SK-N-SH (cell line): ENCODE results near the gene PIP5K1B. TPM values are rescaled to one million over a fixed set of nuclear protein-coding genes. Genes with fewer than 3 reads are reported as not detected.

Source experiments
- CTCF ChIA-PET: fragments of 300-600, 350-600 bp; formaldehyde crosslinking; extraction: SDS; loops from one replicate; lab custom pipeline; 2021; lab: Yijun Ruan, JAX
- POLR2A ChIA-PET: fragments of 350-600 bp; sonication (Branson Sonifier 250); formaldehyde crosslinking; extraction: SDS; loops from one replicate; lab custom pipeline; 2020; ENCODE audit warnings: antibody characterized with exemption, inconsistent platforms; lab: Yijun Ruan, JAX
- DNase-seq: peaks from one replicate; pipeline ENCODE4 v3.0.0; 2012
- H2AFZ ChIP-seq: fragments of 200-600 bp; sonication (generic); 2 replicates; pipeline ENCODE4 v1.8.1; 2016; ENCODE audit warnings: antibody characterized with exemption, mild to moderate bottlenecking, low read depth
- H3F3A ChIP-seq: fragments of 200-600 bp; sonication (generic); replicated peaks from 2 replicates; pipeline ENCODE3; 2016; ENCODE audit warnings: antibody characterized with exemption, mild to moderate bottlenecking; ENCODE audit not compliant: insufficient read depth
- H3K27ac ChIP-seq, 2 experiments: fragments of 200-500 bp in 1 of 2; fragments of 200-600 bp in 1 of 2; sonication (Bioruptor generic) in 1 of 2; sonication (generic), shearing (Covaris generic) in 1 of 2; 2 replicates each; pipeline versions ENCODE4 v1.5.1 to v1.6.1; 2014 to 2016; ENCODE audit warnings: low read depth in 2 of 2, inconsistent platforms in 1 of 2, low read length in 1 of 2, mild to moderate bottlenecking in 1 of 2, mixed read lengths in 1 of 2
- H3K27me3 ChIP-seq: fragments of 200-600 bp; sonication (generic), shearing (Covaris generic); 2 replicates; pipeline ENCODE4 v1.6.1; 2016; ENCODE audit warnings: mixed run types; ENCODE audit not compliant: insufficient read depth
- H3K36me3 ChIP-seq, 2 experiments: fragments of 200-500 bp in 1 of 2; fragments of 200-600 bp in 1 of 2; sonication (Bioruptor generic) in 1 of 2; sonication (generic) in 1 of 2; replicated peaks in 1 of 2; 2 replicates each; pipeline versions ENCODE3 to v1.5.1; 2014 to 2016; ENCODE audit warnings: low read length in 1 of 2, mild to moderate bottlenecking in 1 of 2; ENCODE audit not compliant: insufficient read depth in 2 of 2, control insufficient read depth in 1 of 2
- H3K4me1 ChIP-seq, 2 experiments: fragments of 200-500 bp in 1 of 2; fragments of 200-600 bp in 1 of 2; sonication (Bioruptor generic) in 1 of 2; sonication (generic), shearing (Covaris generic) in 1 of 2; 2 replicates each; pipeline versions ENCODE4 v1.5.1 to v1.6.1; 2014 to 2016; ENCODE audit warnings: low read depth in 1 of 2, low read length in 1 of 2, mixed run types in 1 of 2; ENCODE audit not compliant: insufficient read depth in 2 of 2, control insufficient read depth in 1 of 2
- H3K4me2 ChIP-seq: fragments of 200-600 bp; sonication (generic), shearing (Covaris generic); 2 replicates; pipeline ENCODE4 v1.6.1; 2017; ENCODE audit warnings: mixed run types
- H3K4me3 ChIP-seq, 2 experiments: fragments of 200-500 bp in 1 of 2; fragments of 200-600 bp in 1 of 2; sonication (Bioruptor generic) in 1 of 2; sonication (generic), shearing (Covaris generic) in 1 of 2; 2 replicates each; pipeline versions ENCODE4 v1.5.1 to v1.8.1; 2014 to 2016; ENCODE audit warnings: low read depth in 2 of 2, inconsistent platforms in 1 of 2, low read length in 1 of 2, mild to moderate bottlenecking in 1 of 2, mixed read lengths in 1 of 2, moderate library complexity in 1 of 2
- H3K79me2 ChIP-seq: fragments of 200-600 bp; sonication (generic); 2 replicates; pipeline ENCODE4 v1.8.1; 2017; ENCODE audit warnings: mild to moderate bottlenecking; ENCODE audit not compliant: insufficient read depth
- H3K9ac ChIP-seq: fragments of 200-600 bp; sonication (generic); 2 replicates; pipeline ENCODE4 v1.6.1; 2017; ENCODE audit warnings: mixed run types
- H3K9me2 ChIP-seq: fragments of 200-600 bp; sonication (generic); 2 replicates; pipeline ENCODE4 v1.6.1; 2017; ENCODE audit warnings: mixed run types
- H3K9me3 ChIP-seq: fragments of 200-600 bp; sonication (generic); 2 replicates; pipeline ENCODE4 v1.6.1; 2017; ENCODE audit warnings: mixed run types, mild to moderate bottlenecking, moderate library complexity
- H4K20me1 ChIP-seq: fragments of 200-600 bp; sonication (generic); 2 replicates; pipeline ENCODE4 v1.6.1; 2017; ENCODE audit warnings: mild to moderate bottlenecking, mixed run types; ENCODE audit not compliant: insufficient read depth
- GABPA ChIP-seq: IDR thresholded peaks from 2 replicates; pipeline ENCODE4 v1.4.0; 2012; ENCODE audit warnings: low read depth, mild to moderate bottlenecking
- JUND ChIP-seq: IDR thresholded peaks from 2 replicates; pipeline ENCODE4 v1.4.0; 2012
- POLR2AphosphoS5 ChIP-seq: IDR thresholded peaks from 2 replicates; pipeline ENCODE4 v1.6.1; 2012; ENCODE audit warnings: low read depth, low read length
- RAD21 ChIP-seq: IDR thresholded peaks from 2 replicates; pipeline ENCODE4 v1.6.1; 2012; ENCODE audit warnings: mild to moderate bottlenecking, low read length
- RCOR1 ChIP-seq: fragments of 150-350 bp; IDR thresholded peaks from 2 replicates; pipeline ENCODE4 v1.6.1; 2017; ENCODE audit warnings: antibody characterized with exemption, low read length
- RXRA ChIP-seq: IDR thresholded peaks from 2 replicates; pipeline ENCODE4 v1.4.0; 2012; ENCODE audit warnings: low read depth, mild to moderate bottlenecking, borderline replicate concordance
- TEAD4 ChIP-seq: IDR thresholded peaks from 2 replicates; pipeline ENCODE4 v1.4.0; 2012; ENCODE audit warnings: mild to moderate bottlenecking, borderline replicate concordance; ENCODE audit not compliant: insufficient read depth
- YY1 ChIP-seq: IDR thresholded peaks from 2 replicates; pipeline ENCODE4 v1.4.0; 2012; ENCODE audit warnings: low read depth, mild to moderate bottlenecking
- WGBS: methylation state at CpG from one replicate; pipeline ENCODE4 v1.1.6; 2017; ENCODE audit warnings: low lambda C conversion rate; 5-methylcytosine and 5-hydroxymethylcytosine counted together
- polyA plus RNA-seq, 3 experiments: library from polyadenylated mRNA; depleted of rRNA; stranded (reverse); fragments of >200 nt; gene quantifications; 2 replicates each; pipeline ENCODE4 v1.2.3, GENCODE V29; 2012
- TF ChIP-seq, protein P1 (sequence below): fragments of 150-350 bp; IDR thresholded peaks from 2 replicates; pipeline ENCODE4 v1.6.1; 2016; ENCODE audit warnings: mild to moderate bottlenecking, low read depth, low read length
- TF ChIP-seq, protein P2 (sequence below): fragments of 150-350 bp; IDR thresholded peaks from 2 replicates; pipeline ENCODE4 v1.6.1; 2017; ENCODE audit warnings: antibody characterized with exemption, low read length, low read depth, borderline replicate concordance
- TF ChIP-seq, protein P3 (sequence below): fragments of 200-600 bp; sonication (generic); IDR thresholded peaks from 2 replicates; pipeline ENCODE4 v1.6.1; 2017; ENCODE audit warnings: antibody characterized with exemption, mild to moderate bottlenecking, moderate library complexity

Gene PIP5K1B
- polyA plus RNA-seq, 1 of the 3 experiments (the other 2 are of a cell fraction) = not detected

DNA sequence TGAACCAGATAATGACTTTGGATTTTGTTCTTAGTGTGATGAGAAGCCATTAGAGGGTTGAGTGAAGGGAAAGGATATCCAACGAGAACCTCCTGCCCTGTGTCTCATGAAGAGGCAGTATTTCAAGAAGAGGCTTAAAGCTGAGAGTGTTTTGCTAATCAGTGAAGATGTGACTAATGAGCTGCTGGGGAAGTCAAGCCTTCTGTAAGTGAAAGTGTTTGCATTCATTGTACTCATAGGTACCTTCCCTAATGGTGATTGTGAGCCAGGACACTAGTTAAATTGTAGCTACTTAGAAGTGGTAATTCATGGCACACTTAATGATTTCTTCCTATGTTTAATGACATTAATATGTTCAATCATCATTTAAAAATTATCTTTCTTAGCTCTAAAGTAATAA, 23.7 kb downstream of the PIP5K1B start (continued):
- TF ChIP-seq, protein P1, sequence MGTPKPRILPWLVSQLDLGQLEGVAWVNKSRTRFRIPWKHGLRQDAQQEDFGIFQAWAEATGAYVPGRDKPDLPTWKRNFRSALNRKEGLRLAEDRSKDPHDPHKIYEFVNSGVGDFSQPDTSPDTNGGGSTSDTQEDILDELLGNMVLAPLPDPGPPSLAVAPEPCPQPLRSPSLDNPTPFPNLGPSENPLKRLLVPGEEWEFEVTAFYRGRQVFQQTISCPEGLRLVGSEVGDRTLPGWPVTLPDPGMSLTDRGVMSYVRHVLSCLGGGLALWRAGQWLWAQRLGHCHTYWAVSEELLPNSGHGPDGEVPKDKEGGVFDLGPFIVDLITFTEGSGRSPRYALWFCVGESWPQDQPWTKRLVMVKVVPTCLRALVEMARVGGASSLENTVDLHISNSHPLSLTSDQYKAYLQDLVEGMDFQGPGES = no peak
- no peak for TF ChIP-seq RAD21
- TF ChIP-seq, protein P2, sequence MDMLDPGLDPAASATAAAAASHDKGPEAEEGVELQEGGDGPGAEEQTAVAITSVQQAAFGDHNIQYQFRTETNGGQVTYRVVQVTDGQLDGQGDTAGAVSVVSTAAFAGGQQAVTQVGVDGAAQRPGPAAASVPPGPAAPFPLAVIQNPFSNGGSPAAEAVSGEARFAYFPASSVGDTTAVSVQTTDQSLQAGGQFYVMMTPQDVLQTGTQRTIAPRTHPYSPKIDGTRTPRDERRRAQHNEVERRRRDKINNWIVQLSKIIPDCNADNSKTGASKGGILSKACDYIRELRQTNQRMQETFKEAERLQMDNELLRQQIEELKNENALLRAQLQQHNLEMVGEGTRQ = no peak

DNA sequence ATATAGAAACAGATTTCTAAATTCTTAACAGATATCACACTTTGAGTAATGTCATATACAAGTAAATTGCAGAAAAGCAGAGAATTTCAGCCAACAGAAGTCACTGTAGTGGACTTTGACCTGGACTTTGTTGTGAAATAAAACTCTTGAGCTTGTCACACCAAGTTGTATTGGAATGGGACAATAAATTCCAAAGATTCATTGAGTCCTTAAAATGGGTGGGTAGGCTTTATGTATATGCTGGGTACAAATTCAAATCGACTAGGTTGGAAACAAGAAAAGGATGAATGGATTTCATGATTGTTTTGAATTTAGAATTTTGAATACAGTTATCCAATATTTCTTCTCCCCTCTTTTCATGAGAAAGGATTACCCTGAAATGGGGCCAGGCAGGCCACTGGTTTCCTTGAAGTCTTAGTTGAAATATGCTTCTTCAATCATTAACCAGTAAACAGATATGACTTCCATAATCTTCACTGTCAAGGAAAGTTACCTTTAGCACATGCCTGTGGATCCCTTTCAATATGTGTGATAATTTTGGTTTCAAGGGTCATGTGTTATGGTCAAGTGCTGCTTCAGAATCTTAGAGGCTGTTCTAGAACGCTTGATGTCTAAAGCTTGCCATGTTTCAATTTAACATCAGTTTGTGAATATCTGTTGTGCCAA, 25.7 kb downstream of the PIP5K1B start:
- Histone ChIP-seq H3K4me3 (no peak overlapping the region), H3K4me2 (no peak overlapping the region), H3F3A (no peaks in the 10 kb centered on the region), H3K79me2 (no peaks in the 10 kb centered on the region), H4K20me1 (no peaks in the 10 kb centered on the region), H2AFZ (no peak overlapping the region), H3K4me1 (no peaks in the 10 kb centered on the region), H3K27me3 (no peaks in the 10 kb centered on the region), H3K9ac (no peak overlapping the region), H3K9me2 (no peaks in the 10 kb centered on the region), H3K9me3 (no peaks in the 10 kb centered on the region), H3K27ac (no peak overlapping the region), H3K36me3 (no peaks in the 10 kb centered on the region)
- WGBS = 0% methylated on average over 2 of the region's 2 CpGs
- CTCF ChIA-PET = no interaction called here
- DNase-seq = no peak
- POLR2A ChIA-PET = no interaction called here
- TF ChIP-seq, protein P3, sequence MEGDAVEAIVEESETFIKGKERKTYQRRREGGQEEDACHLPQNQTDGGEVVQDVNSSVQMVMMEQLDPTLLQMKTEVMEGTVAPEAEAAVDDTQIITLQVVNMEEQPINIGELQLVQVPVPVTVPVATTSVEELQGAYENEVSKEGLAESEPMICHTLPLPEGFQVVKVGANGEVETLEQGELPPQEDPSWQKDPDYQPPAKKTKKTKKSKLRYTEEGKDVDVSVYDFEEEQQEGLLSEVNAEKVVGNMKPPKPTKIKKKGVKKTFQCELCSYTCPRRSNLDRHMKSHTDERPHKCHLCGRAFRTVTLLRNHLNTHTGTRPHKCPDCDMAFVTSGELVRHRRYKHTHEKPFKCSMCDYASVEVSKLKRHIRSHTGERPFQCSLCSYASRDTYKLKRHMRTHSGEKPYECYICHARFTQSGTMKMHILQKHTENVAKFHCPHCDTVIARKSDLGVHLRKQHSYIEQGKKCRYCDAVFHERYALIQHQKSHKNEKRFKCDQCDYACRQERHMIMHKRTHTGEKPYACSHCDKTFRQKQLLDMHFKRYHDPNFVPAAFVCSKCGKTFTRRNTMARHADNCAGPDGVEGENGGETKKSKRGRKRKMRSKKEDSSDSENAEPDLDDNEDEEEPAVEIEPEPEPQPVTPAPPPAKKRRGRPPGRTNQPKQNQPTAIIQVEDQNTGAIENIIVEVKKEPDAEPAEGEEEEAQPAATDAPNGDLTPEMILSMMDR = no peak
- TF ChIP-seq YY1 (no peak), POLR2AphosphoS5 (no peak), RCOR1 (no peak), TEAD4 (no peak), RXRA (no peak), JUND (no peak), GABPA (no peak)

DNA sequence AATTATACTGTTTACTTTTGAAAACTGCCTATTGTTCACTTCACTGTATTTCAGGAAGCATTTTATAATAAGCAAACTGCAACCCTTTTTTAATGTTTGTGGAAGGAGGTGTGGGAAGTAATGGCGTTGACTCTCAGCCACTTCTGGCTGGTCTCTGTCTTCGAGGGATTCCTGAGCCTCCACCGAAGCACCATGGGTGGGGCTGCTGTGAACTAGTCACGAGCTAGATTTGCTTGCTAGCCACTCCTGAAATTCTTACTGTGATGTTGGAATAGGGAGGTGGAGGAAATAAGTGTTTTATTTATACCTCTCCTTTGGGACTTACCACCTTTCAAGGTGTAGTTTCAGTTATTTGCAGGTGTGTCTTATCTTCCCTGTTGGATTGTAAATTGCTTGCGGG, 26.8 kb downstream of the PIP5K1B start:
- H2AFZ ChIP-seq = no peak overlapping the region
- CTCF ChIA-PET = no interaction called here
- H3K79me2 ChIP-seq = no peaks in the 10 kb centered on the region
- H3K9me2 ChIP-seq = no peaks in the 10 kb centered on the region
- no peak for DNase-seq
- TF ChIP-seq TEAD4 = no peak
- no peak for TF ChIP-seq RXRA
- 2% methylated on average over 5 of the region's 5 CpGs for WGBS
- no peak overlapping the region for H3K27ac ChIP-seq
- no peaks in the 10 kb centered on the region for H3K4me1 ChIP-seq
- H3K4me3 ChIP-seq = no peak overlapping the region
- no peak overlapping the region for H3K9ac ChIP-seq
- no peaks in the 10 kb centered on the region for H3F3A ChIP-seq
- no peaks in the 10 kb centered on the region for H3K9me3 ChIP-seq
- H4K20me1 ChIP-seq = no peaks in the 10 kb centered on the region
- no peaks in the 10 kb centered on the region for H3K36me3 ChIP-seq
- no peaks in the 10 kb centered on the region for H3K27me3 ChIP-seq
- POLR2A ChIA-PET = no interaction called here
- H3K4me2 ChIP-seq = no peak overlapping the region
